HEK293 (cell line): ENCODE measurements around the gene MPG.

Experiments used
- CTCF ChIA-PET: fragments of 350-600 bp; formaldehyde crosslinking; extraction: SDS; loops from one replicate; lab custom pipeline; 2021; ENCODE audit warnings: antibody characterized with exemption; lab: Yijun Ruan, JAX
- POLR2A ChIA-PET: fragments of 300-600 bp; formaldehyde crosslinking; extraction: SDS; loops from one replicate; lab custom pipeline; 2020; ENCODE audit warnings: antibody characterized with exemption, inconsistent platforms; lab: Yijun Ruan, JAX
- H3K27ac ChIP-seq: fragments of 200-500 bp; sonication (Bioruptor generic); 2 replicates; pipeline ENCODE4 v1.5.1; 2014; ENCODE audit warnings: low read depth, low read length, control low read depth, inconsistent platforms; ENCODE audit errors: extremely low read depth
- H3K36me3 ChIP-seq, 2 experiments: fragments of 200-500 bp in 1 of 2; sonication (Bioruptor generic) in 1 of 2; 1 replicate in 1 of 2; 2 replicates in 1 of 2; pipeline ENCODE4 v1.5.1; 2014 to 2017; ENCODE audit warnings: inconsistent platforms in 2 of 2, low read length in 2 of 2; ENCODE audit not compliant: control insufficient read depth in 2 of 2, insufficient read depth in 1 of 2
- H3K4me1 ChIP-seq: fragments of 200-500 bp; sonication (Bioruptor generic); 2 replicates; pipeline ENCODE4 v1.5.1; 2014; ENCODE audit warnings: mild to moderate bottlenecking, low read length, inconsistent platforms; ENCODE audit not compliant: control insufficient read depth, insufficient read depth
- H3K4me3 ChIP-seq: 2 replicates; pipeline ENCODE4 v1.5.1; 2011; ENCODE audit warnings: low read depth, mild to moderate bottlenecking, control low read depth, low read length, moderate library complexity
- H3K9me3 ChIP-seq: fragments of 200-500 bp; sonication (Bioruptor generic); 2 replicates; pipeline ENCODE4 v1.5.1; 2014; ENCODE audit warnings: low read depth, low read length, inconsistent platforms; ENCODE audit not compliant: control insufficient read depth, insufficient read depth
- BCL11A ChIP-seq: fragments of 450-650 bp; formaldehyde crosslinking; IDR thresholded peaks from 2 replicates; pipeline ENCODE4 v1.5.1; 2016; ENCODE audit warnings: low read depth, missing biosample characterization, missing genetic modification characterization
- HOXD13 ChIP-seq: sonication (generic); formaldehyde crosslinking; IDR thresholded peaks from 2 replicates; pipeline ENCODE4 v1.8.0; 2022; ENCODE audit warnings: missing genetic modification reagents, borderline replicate concordance
- IKZF3 ChIP-seq: fragments of 450-650 bp; IDR thresholded peaks from 2 replicates; pipeline ENCODE4 v1.5.0; 2018; ENCODE audit warnings: missing biosample characterization, mild to moderate bottlenecking, missing genetic modification characterization, moderate library complexity
- KLF10 ChIP-seq: fragments of 450-650 bp; IDR thresholded peaks from 2 replicates; pipeline ENCODE4 v1.5.1; 2018; ENCODE audit warnings: missing biosample characterization, mild to moderate bottlenecking, missing genetic modification characterization
- SALL2 ChIP-seq: fragments of 450-650 bp; formaldehyde crosslinking; IDR thresholded peaks from 2 replicates; pipeline ENCODE4 v1.5.0; 2017; ENCODE audit warnings: missing biosample characterization, mild to moderate bottlenecking, missing genetic modification characterization, borderline replicate concordance
- SP2 ChIP-seq: fragments of 450-650 bp; formaldehyde crosslinking; IDR thresholded peaks from 2 replicates; pipeline ENCODE4 v1.5.1; 2016; ENCODE audit warnings: missing biosample characterization, missing genetic modification characterization
- SP7 ChIP-seq: fragments of 450-650 bp; formaldehyde crosslinking; IDR thresholded peaks from 2 replicates; pipeline ENCODE4 v1.5.1; 2016; ENCODE audit warnings: missing biosample characterization, missing genetic modification characterization
- ZNF132 ChIP-seq: fragments of 450-650 bp; formaldehyde crosslinking; IDR thresholded peaks from 2 replicates; pipeline ENCODE4 v1.5.1; 2017; ENCODE audit warnings: missing biosample characterization, missing genetic modification characterization, borderline replicate concordance
- ZNF157 ChIP-seq: fragments of 450-650 bp; formaldehyde crosslinking; IDR thresholded peaks from 2 replicates; pipeline ENCODE4 v1.5.1; 2016; ENCODE audit warnings: missing biosample characterization, missing genetic modification characterization
- ZNF169 ChIP-seq: fragments of 450-650 bp; formaldehyde crosslinking; IDR thresholded peaks from 2 replicates; pipeline ENCODE4 v1.5.1; 2016; ENCODE audit warnings: missing biosample characterization, missing genetic modification characterization
- ZNF341 ChIP-seq: fragments of 450-650 bp; formaldehyde crosslinking; IDR thresholded peaks from 2 replicates; pipeline ENCODE4; 2016; ENCODE audit warnings: low read depth, missing biosample characterization, missing genetic modification characterization
- ZNF398 ChIP-seq: fragments of 450-650 bp; formaldehyde crosslinking; IDR thresholded peaks from 2 replicates; pipeline ENCODE4 v1.5.1; 2017; ENCODE audit warnings: missing biosample characterization, missing genetic modification characterization
- ZNF510 ChIP-seq: fragments of 450-650 bp; formaldehyde crosslinking; IDR thresholded peaks from 2 replicates; pipeline ENCODE4 v1.5.1; 2018; ENCODE audit warnings: mild to moderate bottlenecking, missing genetic modification characterization, missing biosample characterization; ENCODE audit not compliant: insufficient replicate concordance
- ZNF549 ChIP-seq: fragments of 450-650 bp; IDR thresholded peaks from 2 replicates; pipeline ENCODE4 v1.5.1; 2018; ENCODE audit warnings: missing biosample characterization, missing genetic modification characterization, mild to moderate bottlenecking, inconsistent platforms, moderate library complexity
- ZNF560 ChIP-seq: fragments of 450-650 bp; formaldehyde crosslinking; IDR thresholded peaks from 2 replicates; pipeline ENCODE4 v1.5.1; 2017; ENCODE audit warnings: missing biosample characterization, missing genetic modification characterization, borderline replicate concordance
- ZNF571 ChIP-seq: fragments of 450-650 bp; formaldehyde crosslinking; IDR thresholded peaks from 2 replicates; pipeline ENCODE4 v1.5.0; 2017; ENCODE audit warnings: missing biosample characterization, missing genetic modification characterization
- ZNF624 ChIP-seq: fragments of 450-650 bp; formaldehyde crosslinking; IDR thresholded peaks from 2 replicates; pipeline ENCODE4 v1.5.1; 2017; ENCODE audit warnings: missing biosample characterization, missing genetic modification characterization
- ZNF660 ChIP-seq: fragments of 450-650 bp; IDR thresholded peaks from 2 replicates; pipeline ENCODE4 v1.5.1; 2018; ENCODE audit warnings: missing biosample characterization, mild to moderate bottlenecking, missing genetic modification characterization
- ZNF677 ChIP-seq: fragments of 450-650 bp; IDR thresholded peaks from 2 replicates; pipeline ENCODE4 v1.5.0; 2018; ENCODE audit warnings: missing biosample characterization, mild to moderate bottlenecking, missing genetic modification characterization, moderate library complexity
- ZNF76 ChIP-seq: fragments of 450-650 bp; formaldehyde crosslinking; IDR thresholded peaks from 2 replicates; pipeline ENCODE4; 2016; ENCODE audit warnings: low read depth, missing biosample characterization, missing genetic modification characterization, borderline replicate concordance
- ZNF777 ChIP-seq: fragments of 450-650 bp; formaldehyde crosslinking; IDR thresholded peaks from 2 replicates; pipeline ENCODE4 v1.5.1; 2017; ENCODE audit warnings: missing biosample characterization, missing genetic modification characterization, borderline replicate concordance
- ZSCAN4 ChIP-seq: fragments of 450-650 bp; formaldehyde crosslinking; IDR thresholded peaks from 2 replicates; pipeline ENCODE4 v1.5.1; 2017; ENCODE audit warnings: missing biosample characterization, missing genetic modification characterization
- ZXDB ChIP-seq: fragments of 450-650 bp; formaldehyde crosslinking; IDR thresholded peaks from 2 replicates; pipeline ENCODE4 v1.5.1; 2016; ENCODE audit warnings: missing biosample characterization, missing genetic modification characterization
- TF ChIP-seq, protein P1 (sequence below): fragments of 450-650 bp; formaldehyde crosslinking; conservative IDR thresholded peaks from 2 replicates; pipeline ENCODE4 v1.5.1; 2016; ENCODE audit warnings: low read depth, missing biosample characterization, missing genetic modification characterization
- TF ChIP-seq, protein P2 (sequence below): fragments of 450-650 bp; formaldehyde crosslinking; IDR thresholded peaks from 2 replicates; pipeline ENCODE4 v1.5.1; 2016; ENCODE audit warnings: missing biosample characterization, missing genetic modification characterization

The MPG gene

GRCh38 chr16:74747-75334 lies 3.2 kb upstream of the MPG start (continued):
- TF ChIP-seq, protein P1, sequence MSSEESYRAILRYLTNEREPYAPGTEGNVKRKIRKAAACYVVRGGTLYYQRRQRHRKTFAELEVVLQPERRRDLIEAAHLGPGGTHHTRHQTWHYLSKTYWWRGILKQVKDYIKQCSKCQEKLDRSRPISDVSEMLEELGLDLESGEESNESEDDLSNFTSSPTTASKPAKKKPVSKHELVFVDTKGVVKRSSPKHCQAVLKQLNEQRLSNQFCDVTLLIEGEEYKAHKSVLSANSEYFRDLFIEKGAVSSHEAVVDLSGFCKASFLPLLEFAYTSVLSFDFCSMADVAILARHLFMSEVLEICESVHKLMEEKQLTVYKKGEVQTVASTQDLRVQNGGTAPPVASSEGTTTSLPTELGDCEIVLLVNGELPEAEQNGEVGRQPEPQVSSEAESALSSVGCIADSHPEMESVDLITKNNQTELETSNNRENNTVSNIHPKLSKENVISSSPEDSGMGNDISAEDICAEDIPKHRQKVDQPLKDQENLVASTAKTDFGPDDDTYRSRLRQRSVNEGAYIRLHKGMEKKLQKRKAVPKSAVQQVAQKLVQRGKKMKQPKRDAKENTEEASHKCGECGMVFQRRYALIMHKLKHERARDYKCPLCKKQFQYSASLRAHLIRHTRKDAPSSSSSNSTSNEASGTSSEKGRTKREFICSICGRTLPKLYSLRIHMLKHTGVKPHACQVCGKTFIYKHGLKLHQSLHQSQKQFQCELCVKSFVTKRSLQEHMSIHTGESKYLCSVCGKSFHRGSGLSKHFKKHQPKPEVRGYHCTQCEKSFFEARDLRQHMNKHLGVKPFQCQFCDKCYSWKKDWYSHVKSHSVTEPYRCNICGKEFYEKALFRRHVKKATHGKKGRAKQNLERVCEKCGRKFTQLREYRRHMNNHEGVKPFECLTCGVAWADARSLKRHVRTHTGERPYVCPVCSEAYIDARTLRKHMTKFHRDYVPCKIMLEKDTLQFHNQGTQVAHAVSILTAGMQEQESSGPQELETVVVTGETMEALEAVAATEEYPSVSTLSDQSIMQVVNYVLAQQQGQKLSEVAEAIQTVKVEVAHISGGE: peak; percentile 37; the same call in 1 of the 2 replicates
- TF ChIP-seq ZNF132 (tag by site-specific recombination) (no peak), BCL11A (tag by site-specific recombination) (no peak), SP2 (tag by site-specific recombination) (peak; percentile 32; the same call in 1 of the 2 replicates), ZNF549 (tag by site-specific recombination) (no peak), KLF10 (no peak), ZNF660 (tag by site-specific recombination) (no peak), ZNF777 (tag by site-specific recombination) (no peak), ZNF624 (tag by site-specific recombination) (no peak), SP7 (tag by site-specific recombination) (0 out of 2 replicates have a peak, but pooled peaks have one; percentile 31), ZNF341 (tag by site-specific recombination) (no peak), ZSCAN4 (tag by site-specific recombination) (no peak), ZNF560 (tag by site-specific recombination) (no peak), ZNF571 (no peak)

DNA sequence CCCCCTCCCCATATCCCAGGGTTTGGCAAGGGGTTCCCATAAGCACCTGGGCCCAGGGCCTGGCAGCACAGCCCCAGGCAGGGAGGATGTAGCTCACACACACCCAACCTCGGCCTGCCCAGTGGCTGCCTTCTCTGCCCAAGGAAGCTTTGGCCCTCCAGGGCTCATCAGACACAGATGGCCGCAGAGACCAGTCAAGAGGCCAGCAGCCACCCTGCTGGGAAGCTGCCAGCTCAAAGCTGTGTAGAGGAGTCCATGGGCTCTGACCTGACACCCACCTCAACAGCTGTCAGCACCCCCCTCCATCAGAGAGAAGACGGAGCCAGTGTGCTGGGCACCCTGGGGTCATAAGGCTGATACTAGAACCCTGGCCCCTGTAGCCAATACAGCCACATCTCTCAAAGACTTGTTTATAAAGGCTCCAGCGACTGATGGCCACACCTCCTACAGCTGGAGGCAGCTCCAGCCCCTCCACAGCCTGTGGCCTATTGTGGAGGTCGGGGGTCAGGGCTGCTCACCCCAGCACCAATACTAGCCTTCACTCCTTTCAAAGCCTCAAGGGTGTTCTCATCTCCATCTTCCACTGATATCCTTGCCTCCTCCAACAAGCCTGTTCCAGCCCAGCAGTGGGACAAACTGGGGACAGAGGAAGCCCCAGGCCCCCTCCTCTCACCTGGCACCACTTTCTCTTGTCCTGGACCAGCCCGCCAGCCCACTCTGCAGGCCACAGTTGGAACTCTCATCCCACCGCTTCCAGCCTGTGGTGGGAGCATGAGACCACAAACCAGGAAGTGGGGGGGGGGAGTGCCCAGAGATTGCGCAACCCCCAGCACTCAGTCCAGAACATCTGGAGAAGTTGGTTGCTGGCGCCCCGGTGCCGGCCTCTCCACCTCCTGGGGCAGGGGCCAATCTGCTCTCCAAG lies 2.2 kb upstream of the MPG start:
- H3K4me3 ChIP-seq: no peak overlapping the region
- ChIA-PET POLR2A (interaction anchor here (1.2 kb wide), 1 partner anchor 23 kb away, joined by 5 read pairs; the partner anchor contains the start of genes POLR3K and SNRNP25), CTCF (interaction anchor here (1.2 to 2.7 kb wide), 4 partner anchors 10 to 22 kb away, joined by 4 to 25 read pairs (median 14); no protein-coding TSS in a partner anchor)
- H3K36me3 ChIP-seq: peaks cover 0 to 14% of the 10 kb centered on the region in 2 experiments; a peak in 1 of 3 replicates
- no peak overlapping the region for H3K27ac ChIP-seq
- no peaks in the 10 kb centered on the region for H3K9me3 ChIP-seq
- peaks cover 18% of the 10 kb centered on the region for H3K4me1 ChIP-seq
- TF ChIP-seq ZNF677 (no peak), HOXD13 (CRISPR knock-in tag) (no peak), IKZF3 (tag by site-specific recombination) (peak; percentile 58; the same call in 1 of the 2 replicates), ZNF510 (tag by site-specific recombination) (no peak), ZNF169 (tag by site-specific recombination) (no peak), ZNF76 (tag by site-specific recombination) (peak; percentile 16; the same call in 1 of the 2 replicates), ZNF157 (tag by site-specific recombination) (no peak), ZNF398 (tag by site-specific recombination) (peak; percentile 49), ZXDB (no peak), ZNF660 (tag by site-specific recombination) (no peak), SALL2 (no peak)
- TF ChIP-seq, protein P2, sequence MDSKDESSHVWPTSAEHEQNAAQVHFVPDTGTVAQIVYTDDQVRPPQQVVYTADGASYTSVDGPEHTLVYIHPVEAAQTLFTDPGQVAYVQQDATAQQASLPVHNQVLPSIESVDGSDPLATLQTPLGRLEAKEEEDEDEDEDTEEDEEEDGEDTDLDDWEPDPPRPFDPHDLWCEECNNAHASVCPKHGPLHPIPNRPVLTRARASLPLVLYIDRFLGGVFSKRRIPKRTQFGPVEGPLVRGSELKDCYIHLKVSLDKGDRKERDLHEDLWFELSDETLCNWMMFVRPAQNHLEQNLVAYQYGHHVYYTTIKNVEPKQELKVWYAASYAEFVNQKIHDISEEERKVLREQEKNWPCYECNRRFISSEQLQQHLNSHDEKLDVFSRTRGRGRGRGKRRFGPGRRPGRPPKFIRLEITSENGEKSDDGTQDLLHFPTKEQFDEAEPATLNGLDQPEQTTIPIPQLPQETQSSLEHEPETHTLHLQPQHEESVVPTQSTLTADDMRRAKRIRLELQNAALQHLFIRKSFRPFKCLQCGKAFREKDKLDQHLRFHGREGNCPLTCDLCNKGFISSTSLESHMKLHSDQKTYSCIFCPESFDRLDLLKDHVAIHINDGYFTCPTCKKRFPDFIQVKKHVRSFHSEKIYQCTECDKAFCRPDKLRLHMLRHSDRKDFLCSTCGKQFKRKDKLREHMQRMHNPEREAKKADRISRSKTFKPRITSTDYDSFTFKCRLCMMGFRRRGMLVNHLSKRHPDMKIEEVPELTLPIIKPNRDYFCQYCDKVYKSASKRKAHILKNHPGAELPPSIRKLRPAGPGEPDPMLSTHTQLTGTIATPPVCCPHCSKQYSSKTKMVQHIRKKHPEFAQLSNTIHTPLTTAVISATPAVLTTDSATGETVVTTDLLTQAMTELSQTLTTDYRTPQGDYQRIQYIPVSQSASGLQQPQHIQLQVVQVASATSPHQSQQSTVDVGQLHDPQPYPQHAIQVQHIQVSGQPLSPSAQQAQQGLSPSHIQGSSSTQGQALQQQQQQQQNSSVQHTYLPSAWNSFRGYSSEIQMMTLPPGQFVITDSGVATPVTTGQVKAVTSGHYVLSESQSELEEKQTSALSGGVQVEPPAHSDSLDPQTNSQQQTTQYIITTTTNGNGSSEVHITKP (tag by site-specific recombination): 0 out of 2 replicates have a peak, but pooled peaks have one; percentile 10
